ENCODE data around the gene GTF2A1.

- no peak for TF ChIP-seq CTCF (IDR thresholded peaks at IDR 0.05)
- TF ChIP-seq POLR2A (IDR thresholded peaks at IDR 0.05): no peak
Observed at GRCh38 chr14:81199084-81199483, 21.7 kb downstream of the GTF2A1 start.

Data from prostate gland (tissue), 2 donors.